IPS DF 6.9 (cell line): Measurements from ENCODE around the gene KCNQ1.

Experiments
- DNase-seq: peaks from one replicate; pipeline ENCODE4 v3.0.0-alpha.2; 2013; ENCODE audit warnings: low read depth, low spot score
- H3K27ac ChIP-seq: one replicate; pipeline ENCODE4 v1.5.1; 2013; ENCODE audit warnings: low read length, control low read depth
- H3K27me3 ChIP-seq: 2 replicates; pipeline ENCODE4 v1.6.1; 2013; ENCODE audit warnings: mild to moderate bottlenecking, low read length; ENCODE audit not compliant: control insufficient read depth, insufficient read depth
- H3K36me3 ChIP-seq: 2 replicates; pipeline ENCODE4 v1.6.1; 2013; ENCODE audit warnings: low read length; ENCODE audit not compliant: control insufficient read depth, insufficient read depth
- H3K4me1 ChIP-seq: 2 replicates; pipeline ENCODE4 v1.6.1; 2013; ENCODE audit warnings: low read length; ENCODE audit not compliant: control insufficient read depth, insufficient read depth
- H3K4me3 ChIP-seq: 2 replicates; pipeline ENCODE4 v1.5.1; 2013; ENCODE audit warnings: mild to moderate bottlenecking, low read length
- H3K9me3 ChIP-seq: 2 replicates; pipeline ENCODE4 v1.6.1; 2013; ENCODE audit warnings: low read length, inconsistent platforms; ENCODE audit not compliant: control insufficient read depth, insufficient read depth
- WGBS: extraction: QIAGEN DNeasy Blood & Tissue Kit; methylation state at CpG from one replicate; pipeline ENCODE4 v1.1.7; 2013; ENCODE audit warnings: mixed read lengths, missing lambda C conversion rate; ENCODE audit not compliant: insufficient read length, insufficient coverage; 5-methylcytosine and 5-hydroxymethylcytosine counted together

Gene KCNQ1

GRCh38 chr11:2548596-2548995, 103.8 kb downstream of the KCNQ1 start:
- Histone ChIP-seq H3K27ac (no peak overlapping the region), H3K27me3 (peaks cover 26% of the 10 kb centered on the region), H3K9me3 (no peaks in the 10 kb centered on the region), H3K36me3 (no peaks in the 10 kb centered on the region), H3K4me3 (no peak overlapping the region), H3K4me1 (no peaks in the 10 kb centered on the region)
- DNase-seq, result no peak
- WGBS, result no CpG with 5 or more reads among the region's 12 CpGs

- no peak overlapping the region for H3K4me3 ChIP-seq
- H3K27ac ChIP-seq, result no peak overlapping the region
- H3K4me1 ChIP-seq, result no peaks in the 10 kb centered on the region
- peaks cover 26% of the 10 kb centered on the region for H3K27me3 ChIP-seq
- no peak for DNase-seq
- no peaks in the 10 kb centered on the region for H3K36me3 ChIP-seq
- H3K9me3 ChIP-seq, result no peaks in the 10 kb centered on the region
- WGBS, result no CpG with 5 or more reads among the region's 7 CpGs
These were observed 104.3 kb downstream of the KCNQ1 start for GRCh38 chr11:2549080-2549479.

- no peak overlapping the region for H3K4me3 ChIP-seq
- no peaks in the 10 kb centered on the region for H3K9me3 ChIP-seq
- DNase-seq, result no peak
- no peak overlapping the region for H3K27ac ChIP-seq
- H3K4me1 ChIP-seq, result no peaks in the 10 kb centered on the region
- H3K36me3 ChIP-seq, result no peaks in the 10 kb centered on the region
- WGBS, result no CpG with 5 or more reads among the region's 13 CpGs
- peaks cover 28% of the 10 kb centered on the region for H3K27me3 ChIP-seq
These were observed 104.7 kb downstream of the KCNQ1 start for GRCh38 chr11:2549491-2549875.

GRCh38 chr11:2549876-2550605, 105.2 kb downstream of the KCNQ1 start:
- DNase-seq, result no peak
- no peaks in the 10 kb centered on the region for H3K9me3 ChIP-seq
- no CpG with 5 or more reads among the region's 36 CpGs for WGBS
- peaks cover 26% of the 10 kb centered on the region for H3K27me3 ChIP-seq
- H3K36me3 ChIP-seq, result no peaks in the 10 kb centered on the region
- H3K27ac ChIP-seq, result no peak overlapping the region
- H3K4me3 ChIP-seq, result no peak overlapping the region
- no peaks in the 10 kb centered on the region for H3K4me1 ChIP-seq

GRCh38 chr11:2550606-2550970, 105.8 kb downstream of the KCNQ1 start:
- no peak overlapping the region for H3K4me3 ChIP-seq
- peaks cover 26% of the 10 kb centered on the region for H3K27me3 ChIP-seq
- no peaks in the 10 kb centered on the region for H3K4me1 ChIP-seq
- no peaks in the 10 kb centered on the region for H3K36me3 ChIP-seq
- no peak for DNase-seq
- H3K9me3 ChIP-seq, result no peaks in the 10 kb centered on the region
- no peak overlapping the region for H3K27ac ChIP-seq
- no CpG with 5 or more reads among the region's 8 CpGs for WGBS

GRCh38 chr11:2551131-2551530, 106.3 kb downstream of the KCNQ1 start:
- H3K27me3 ChIP-seq, result peaks cover 28% of the 10 kb centered on the region
- no peak overlapping the region for H3K4me3 ChIP-seq
- H3K27ac ChIP-seq, result no peak overlapping the region
- no peak for DNase-seq
- H3K9me3 ChIP-seq, result no peaks in the 10 kb centered on the region
- no peaks in the 10 kb centered on the region for H3K36me3 ChIP-seq
- no peaks in the 10 kb centered on the region for H3K4me1 ChIP-seq
- WGBS, result no CpG with 5 or more reads among the region's 12 CpGs

GRCh38 chr11:2552210-2552609, 107.4 kb downstream of the KCNQ1 start:
- H3K9me3 ChIP-seq, result no peaks in the 10 kb centered on the region
- no peaks in the 10 kb centered on the region for H3K4me1 ChIP-seq
- WGBS, result no CpG with 5 or more reads among the region's 5 CpGs
- no peaks in the 10 kb centered on the region for H3K36me3 ChIP-seq
- no peak for DNase-seq
- H3K27ac ChIP-seq, result no peak overlapping the region
- peaks cover 31% of the 10 kb centered on the region for H3K27me3 ChIP-seq
- H3K4me3 ChIP-seq, result no peak overlapping the region

GRCh38 chr11:2553198-2553597, 108.4 kb downstream of the KCNQ1 start:
- Histone ChIP-seq H3K9me3 (no peaks in the 10 kb centered on the region; the same call in 1 of the 2 replicates), H3K27ac (no peak overlapping the region), H3K36me3 (no peaks in the 10 kb centered on the region), H3K4me1 (no peaks in the 10 kb centered on the region), H3K4me3 (no peak overlapping the region), H3K27me3 (peaks cover 31% of the 10 kb centered on the region)
- WGBS, result no CpG with 5 or more reads among the region's 2 CpGs
- no peak for DNase-seq

- Histone ChIP-seq H3K4me1 (no peaks in the 10 kb centered on the region), H3K27ac (no peak overlapping the region), H3K9me3 (no peaks in the 10 kb centered on the region; the same call in 1 of the 2 replicates), H3K4me3 (no peak overlapping the region), H3K27me3 (peaks cover 26% of the 10 kb centered on the region), H3K36me3 (no peaks in the 10 kb centered on the region)
- DNase-seq, result no peak
- no CpG with 5 or more reads among the region's 9 CpGs for WGBS
These were observed 109.1 kb downstream of the KCNQ1 start for GRCh38 chr11:2553886-2554285.

GRCh38 chr11:2554338-2555207, 109.8 kb downstream of the KCNQ1 start:
- Histone ChIP-seq H3K4me3 (no peak overlapping the region), H3K27me3 (peaks cover 25% of the 10 kb centered on the region), H3K27ac (no peak overlapping the region), H3K36me3 (no peaks in the 10 kb centered on the region), H3K9me3 (no peaks in the 10 kb centered on the region; the same call in 1 of the 2 replicates), H3K4me1 (no peaks in the 10 kb centered on the region)
- WGBS, result no CpG with 5 or more reads among the region's 16 CpGs
- no peak for DNase-seq
